SHP77 treated with DMSO at 0.1 percent for 48 hours (cell line): ENCODE data around the gene ARHGAP5.
"Not testable (repeated sequence)": the region's sequence is repeated elsewhere in the genome, so short reads cannot be mapped to it uniquely, and the experiment has no call there.

Source experiments
- DNase-seq: peaks from one replicate; lab custom pipeline; 2025; lab: John Stamatoyannopoulos, UW

The ARHGAP5 gene

DNA sequence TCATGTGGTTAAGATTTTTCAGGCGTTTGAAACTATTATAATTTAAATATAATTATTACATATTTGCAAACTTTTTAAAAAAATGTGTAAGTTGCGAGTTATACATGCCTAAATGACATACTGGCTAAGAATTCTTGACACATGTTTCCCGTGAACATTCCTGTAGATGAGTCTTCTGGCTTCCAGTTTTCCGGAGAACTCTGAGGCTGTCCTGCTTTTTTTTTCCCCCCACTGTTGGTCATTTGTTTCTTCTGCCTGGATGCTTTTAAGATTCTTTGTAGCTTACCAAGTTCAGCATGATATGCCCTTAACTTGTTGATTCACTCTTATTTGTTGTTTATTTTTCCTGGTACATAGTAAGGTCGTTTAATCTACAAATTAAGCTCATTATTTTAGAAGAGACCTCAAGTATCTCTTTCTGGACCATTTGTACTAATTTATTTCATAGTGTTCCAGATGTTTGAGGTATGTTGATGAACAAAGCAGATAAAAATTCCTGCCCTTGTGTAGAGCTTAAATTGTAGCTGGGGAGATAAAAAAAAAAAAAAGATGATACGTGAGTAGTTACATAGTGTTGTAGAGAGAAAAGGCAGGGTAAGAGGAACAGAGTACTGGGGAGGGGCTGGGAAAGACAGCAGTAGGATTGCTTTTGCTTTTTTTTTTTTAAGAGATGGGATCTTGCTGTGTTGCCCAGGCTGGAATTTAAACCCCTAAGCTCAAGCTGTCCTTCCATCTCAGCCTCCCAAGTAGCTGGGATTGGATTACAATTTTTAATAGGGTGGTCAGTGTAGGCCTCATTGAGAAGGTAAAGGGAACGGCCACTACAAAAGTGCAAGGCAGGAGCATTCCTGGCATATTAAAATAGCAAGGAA, 32.8 kb downstream of the ARHGAP5 start:
- no peak for DNase-seq

GRCh38 chr14:32110548-32110896, 33.4 kb downstream of the ARHGAP5 start:
- no peak for DNase-seq

- no peak for DNase-seq
Measured at GRCh38 chr14:32121536-32121935, 44.4 kb downstream of the ARHGAP5 start.

DNA sequence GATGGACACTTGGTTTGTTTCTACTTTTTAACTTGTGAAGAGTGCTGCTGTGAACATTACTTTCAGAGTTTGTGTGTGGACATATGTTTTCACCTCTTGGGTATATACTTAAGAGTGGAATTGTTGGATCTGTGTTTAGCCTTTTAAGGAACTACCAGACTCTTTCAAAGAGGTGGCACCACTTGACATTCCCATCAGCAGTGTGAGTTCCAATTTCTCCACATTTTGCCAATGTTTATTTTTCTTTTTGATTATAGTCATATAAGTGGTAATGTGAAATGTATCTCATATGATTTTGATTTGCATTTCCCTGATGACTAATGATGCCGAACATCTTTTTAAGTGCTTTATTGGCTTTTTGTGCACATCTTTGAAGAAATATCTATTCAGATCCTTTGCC, 44.8 kb downstream of the ARHGAP5 start:
- DNase-seq, result no peak

DNA sequence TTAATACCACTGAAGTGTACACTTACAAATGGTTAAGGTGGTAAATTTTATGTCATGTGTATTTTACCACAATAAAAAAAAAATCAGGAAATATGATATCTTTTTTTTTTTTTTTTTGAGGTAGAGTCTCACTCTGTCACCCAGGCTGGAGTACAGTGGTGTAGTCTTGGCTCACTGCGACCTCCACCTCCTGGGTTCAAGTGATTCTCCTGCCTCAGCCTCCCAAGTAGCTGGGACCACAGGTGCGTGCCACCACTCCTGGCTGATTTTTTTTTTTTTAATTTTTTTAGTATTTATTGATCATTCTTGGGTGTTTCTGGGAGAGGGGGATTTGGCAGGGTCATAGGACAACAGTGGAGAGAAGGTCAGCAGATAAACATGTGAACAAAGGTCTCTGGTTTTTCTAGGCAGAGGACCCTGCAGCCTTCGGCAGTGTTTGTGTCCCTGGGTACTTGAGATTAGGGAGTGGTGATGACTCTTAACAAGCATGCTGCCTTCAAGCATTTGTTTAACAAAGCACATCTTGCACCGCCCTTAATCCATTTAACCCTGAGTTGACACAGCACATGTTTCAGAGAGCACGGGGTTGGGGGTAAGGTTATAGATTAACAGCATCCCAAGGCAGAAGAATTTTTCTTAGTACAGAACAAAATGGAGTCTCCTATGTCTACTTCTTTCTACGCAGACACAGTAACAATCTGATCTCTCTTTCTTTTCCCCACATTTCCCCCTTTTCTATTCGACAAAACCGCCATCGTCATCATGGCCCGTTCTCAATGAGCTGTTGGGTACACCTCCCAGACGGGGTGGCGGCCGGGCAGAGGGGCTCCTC, 50.0 kb downstream of the ARHGAP5 start:
- not testable (repeated sequence) for DNase-seq

DNA sequence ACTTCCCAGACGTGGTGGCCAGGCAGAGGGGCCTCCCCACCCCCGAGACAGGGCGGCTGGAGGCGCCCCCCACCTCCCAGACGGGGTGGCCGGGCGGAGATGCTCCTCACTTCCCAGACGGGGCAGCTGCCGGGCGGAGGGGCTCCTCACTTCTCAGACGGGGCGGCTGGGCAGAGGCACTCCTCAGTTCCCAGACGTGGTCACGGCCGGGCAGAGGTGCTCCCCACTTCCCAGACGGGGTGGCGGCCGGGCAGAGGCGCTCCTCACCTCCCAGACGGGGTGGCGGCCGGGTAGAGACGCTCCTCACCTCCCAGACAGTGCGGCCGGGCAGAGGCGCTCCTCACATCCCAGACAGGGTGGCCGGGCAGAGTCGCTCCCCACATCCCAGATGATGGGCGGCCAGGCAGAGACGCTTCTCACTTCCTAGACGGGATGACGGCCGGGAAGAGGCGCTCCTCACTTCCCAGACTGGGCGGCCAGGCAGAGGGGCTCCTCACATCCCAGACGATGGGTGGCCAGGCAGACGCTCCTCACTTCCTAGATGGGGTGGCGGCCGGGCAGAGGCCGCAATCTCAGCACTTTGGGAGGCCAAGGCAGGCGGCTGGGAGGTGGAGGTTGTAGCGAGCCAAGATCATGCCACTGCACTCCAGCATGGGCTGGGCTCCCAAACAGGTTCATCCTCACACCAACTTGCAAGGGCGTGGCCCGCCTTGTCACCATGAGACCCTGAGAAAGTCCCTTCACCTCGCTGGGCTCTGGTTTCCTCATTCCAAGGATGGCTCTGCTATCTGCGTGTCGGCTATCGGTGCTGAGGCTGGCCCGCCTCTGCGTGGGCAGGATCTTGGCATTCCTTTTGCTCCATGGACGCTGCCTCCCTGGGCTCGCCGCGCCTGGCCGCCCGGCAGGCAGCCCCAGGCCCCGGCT, 50.9 kb downstream of the ARHGAP5 start:
- DNase-seq, result not testable (repeated sequence)

- no peak for DNase-seq
Measured at GRCh38 chr14:32128703-32129102, 51.6 kb downstream of the ARHGAP5 start.

DNA sequence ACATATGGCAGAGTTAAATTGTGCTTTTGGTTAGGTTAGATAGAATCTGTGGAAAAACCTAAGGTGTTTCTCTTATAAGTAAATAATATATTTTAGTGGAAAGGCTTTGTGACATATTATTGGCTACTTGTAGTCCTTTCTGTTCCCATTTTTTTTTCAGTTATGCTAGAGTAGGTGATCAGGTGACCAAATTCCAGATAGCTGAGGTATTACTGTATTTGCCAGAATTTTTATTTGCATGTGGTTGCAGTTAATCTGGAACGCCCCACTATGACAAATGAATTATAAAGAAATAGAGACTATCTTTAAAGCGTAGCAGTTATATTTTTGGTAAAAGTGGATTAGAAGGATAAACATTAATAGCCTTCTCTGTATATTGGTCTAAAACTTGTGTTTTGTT, 52.0 kb downstream of the ARHGAP5 start:
- DNase-seq, result no peak

DNA sequence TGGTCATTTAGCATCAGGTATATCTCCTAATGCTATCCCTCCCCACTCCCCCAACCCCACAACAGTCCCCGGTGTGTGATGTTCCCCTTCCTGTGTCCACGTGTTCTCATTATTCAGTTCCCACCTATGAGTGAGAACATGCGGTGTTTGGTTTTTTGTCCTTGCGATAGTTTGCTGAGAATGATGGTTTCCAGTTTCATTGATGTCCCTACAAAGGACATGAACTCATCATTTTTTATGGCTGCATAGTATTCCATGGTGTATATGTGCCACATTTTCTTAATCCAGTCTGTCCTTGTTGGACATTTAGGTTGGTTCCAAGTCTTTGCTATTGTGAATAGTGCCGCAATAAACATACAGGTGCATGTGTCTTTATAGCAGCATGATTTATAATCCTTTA, 54.6 kb downstream of the ARHGAP5 start:
- not testable (repeated sequence) for DNase-seq

GRCh38 chr14:32134448-32135097, 57.5 kb downstream of the ARHGAP5 start:
- DNase-seq, result no peak

DNA sequence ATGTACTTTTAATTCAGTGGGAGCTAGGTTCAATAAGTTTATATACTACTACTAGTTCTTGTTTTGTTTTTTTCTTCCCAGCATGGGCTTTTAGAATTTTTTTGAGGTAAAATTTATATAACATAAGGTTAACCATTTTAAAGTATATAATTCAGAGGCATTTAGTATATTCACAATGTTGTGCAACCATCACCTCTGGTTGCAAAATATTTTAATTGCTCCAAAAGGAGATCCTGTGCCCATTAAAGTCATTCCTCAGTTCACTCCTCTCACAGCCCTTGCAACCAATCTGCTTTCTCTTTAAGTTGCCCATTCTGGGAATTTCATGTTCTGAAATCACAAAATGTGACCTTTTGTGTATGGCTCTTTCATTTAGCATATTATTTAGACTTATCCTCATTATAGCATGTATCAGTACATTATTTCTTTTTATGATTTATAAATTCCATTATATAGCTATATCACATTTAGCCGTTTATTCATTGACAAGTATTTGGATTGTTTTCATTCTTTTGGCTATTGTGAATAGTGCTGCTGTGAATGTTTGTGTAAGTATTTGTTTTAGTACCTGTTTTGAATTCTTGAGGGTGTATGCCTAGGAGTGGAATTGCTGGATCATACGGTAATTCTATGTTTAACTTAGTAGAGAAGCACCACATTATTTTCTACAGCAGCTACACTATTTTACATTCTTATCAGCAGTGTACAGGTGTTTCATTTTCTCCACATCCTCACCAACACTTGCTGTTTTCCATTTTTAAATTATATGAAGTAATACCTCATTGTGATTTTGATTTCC, 59.1 kb downstream of the ARHGAP5 start:
- no peak for DNase-seq

- DNase-seq, result no peak
Measured at GRCh38 chr14:32137313-32137712, 60.2 kb downstream of the ARHGAP5 start.

DNA sequence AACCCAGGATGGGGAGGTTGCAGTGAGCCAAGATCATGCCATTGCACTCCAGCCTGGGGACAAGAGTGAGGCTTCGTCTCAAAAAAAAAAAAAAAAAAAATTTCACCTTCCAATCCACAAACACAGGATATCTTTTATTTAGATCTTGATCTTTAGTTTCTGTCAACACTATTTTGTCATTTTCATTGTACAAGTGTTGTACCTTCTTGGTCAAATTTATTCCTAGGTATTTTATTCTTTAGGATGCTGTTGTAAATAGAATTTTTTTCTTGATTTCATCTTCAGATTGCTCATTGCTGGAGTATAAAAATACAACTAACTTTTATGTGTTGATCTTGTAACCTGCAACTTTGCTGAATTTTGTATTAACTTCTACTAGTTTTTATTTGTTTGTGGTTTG, 60.8 kb downstream of the ARHGAP5 start:
- no peak for DNase-seq

DNA sequence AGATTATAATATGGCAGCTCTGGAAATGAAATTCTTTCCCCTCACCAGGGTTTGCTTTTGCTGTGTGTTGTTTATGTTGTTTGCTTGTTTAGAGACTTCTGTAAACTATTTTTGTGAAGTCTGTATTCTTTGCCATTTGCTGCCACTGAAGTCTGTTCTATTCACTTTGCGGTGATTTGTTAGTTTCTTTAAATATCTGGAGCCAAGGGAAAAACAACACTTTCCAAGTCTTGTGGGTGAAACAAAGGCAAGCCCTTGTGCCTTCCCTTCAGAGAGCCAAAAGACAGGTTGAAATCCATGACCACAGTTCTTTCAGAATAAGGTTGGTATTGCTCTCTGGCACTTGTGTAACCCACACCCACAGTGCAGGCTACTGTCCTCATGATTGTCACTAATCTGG, 65.2 kb downstream of the ARHGAP5 start:
- DNase-seq, result no peak

DNA sequence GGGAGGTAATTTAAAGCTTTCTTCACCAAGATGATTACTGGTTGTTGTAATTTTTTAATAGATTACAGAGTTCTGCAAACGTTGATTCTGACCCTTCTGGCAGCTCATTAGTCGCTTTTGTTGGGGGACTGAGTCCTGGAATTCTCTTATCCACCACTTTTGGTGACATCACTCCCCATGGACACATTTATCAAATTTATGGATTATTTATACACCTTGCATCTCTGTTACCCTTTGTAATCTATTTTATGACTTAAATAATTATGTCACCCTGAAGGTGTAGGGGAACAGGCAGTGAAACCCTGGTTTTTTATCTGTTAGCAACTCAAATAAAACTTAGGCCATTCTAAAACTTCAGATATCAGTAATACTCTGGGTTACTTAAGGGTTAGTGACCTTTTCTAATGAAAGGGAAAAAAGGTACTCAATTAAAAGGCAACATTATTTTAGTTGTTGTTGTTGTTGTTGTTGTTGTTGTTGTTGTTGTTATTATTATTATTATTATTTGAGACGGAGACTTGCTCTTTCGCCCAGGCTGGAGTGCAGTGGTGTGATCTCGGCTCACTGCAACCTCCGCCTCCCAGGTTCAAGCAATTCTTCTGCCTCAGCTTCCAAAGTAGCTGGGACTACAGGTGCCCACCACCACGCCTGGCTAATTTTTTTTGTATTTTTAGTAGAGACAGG, 65.8 kb downstream of the ARHGAP5 start:
- DNase-seq, result no peak

- no peak for DNase-seq
Measured at GRCh38 chr14:32150392-32150791, 73.3 kb downstream of the ARHGAP5 start.

DNA sequence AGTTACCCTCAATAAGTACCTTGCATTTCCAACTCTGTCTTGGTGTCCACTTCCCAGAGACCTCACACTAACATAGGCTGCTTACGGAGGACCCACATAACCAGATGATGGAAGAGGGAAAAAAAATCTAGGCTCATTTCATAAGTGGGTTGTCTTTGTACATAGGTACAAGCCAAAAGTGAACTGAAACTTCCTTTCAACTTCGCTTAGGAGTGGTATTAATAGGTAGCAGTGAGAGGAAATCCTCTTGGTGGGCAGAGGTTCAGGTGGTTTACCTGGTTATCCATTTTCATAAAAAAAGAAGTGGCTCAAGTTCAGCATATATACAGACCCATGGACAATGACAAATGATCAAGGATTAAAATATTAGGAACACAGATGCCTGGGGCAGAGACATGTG, 88.9 kb downstream of the ARHGAP5 start:
- no peak for DNase-seq

DNA sequence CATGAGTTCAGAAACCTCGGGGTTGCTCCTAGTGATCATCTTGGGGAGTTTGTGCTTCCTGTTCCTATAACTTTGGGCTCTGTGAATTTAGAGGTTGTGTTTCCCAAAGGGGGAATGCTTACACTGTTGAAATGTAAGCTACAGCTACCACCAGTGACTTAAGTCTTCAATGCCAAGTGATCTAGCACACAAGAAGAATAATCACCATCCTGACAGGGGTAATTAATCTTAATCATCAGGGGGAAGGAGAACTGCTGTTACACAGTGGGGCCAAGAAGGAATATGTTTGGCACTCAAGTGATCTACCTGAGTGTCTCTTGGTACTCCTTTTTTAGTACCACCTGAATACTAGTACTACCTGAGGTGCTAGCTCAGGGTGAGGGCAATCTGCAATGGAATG, 89.8 kb downstream of the ARHGAP5 start:
- DNase-seq, result no peak

DNA sequence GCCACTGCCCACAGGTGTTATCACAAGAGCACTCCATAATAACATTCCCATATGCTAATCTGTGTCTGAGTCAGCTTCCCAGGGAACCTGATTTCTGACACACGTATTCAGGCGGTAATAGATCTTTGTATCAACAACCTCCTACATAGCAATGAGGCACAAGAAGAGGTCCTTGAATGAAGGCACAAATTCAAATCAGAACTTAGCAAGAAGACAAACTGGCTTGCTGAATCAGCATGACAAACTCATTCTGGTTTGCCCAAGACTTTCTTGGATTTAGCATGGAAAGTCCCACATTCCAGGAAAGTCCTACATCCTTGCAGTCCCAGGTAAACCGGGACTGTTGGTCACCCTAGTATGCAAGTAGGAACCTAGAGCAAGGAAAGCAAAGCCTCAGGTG, 90.8 kb downstream of the ARHGAP5 start:
- DNase-seq, result no peak

DNA sequence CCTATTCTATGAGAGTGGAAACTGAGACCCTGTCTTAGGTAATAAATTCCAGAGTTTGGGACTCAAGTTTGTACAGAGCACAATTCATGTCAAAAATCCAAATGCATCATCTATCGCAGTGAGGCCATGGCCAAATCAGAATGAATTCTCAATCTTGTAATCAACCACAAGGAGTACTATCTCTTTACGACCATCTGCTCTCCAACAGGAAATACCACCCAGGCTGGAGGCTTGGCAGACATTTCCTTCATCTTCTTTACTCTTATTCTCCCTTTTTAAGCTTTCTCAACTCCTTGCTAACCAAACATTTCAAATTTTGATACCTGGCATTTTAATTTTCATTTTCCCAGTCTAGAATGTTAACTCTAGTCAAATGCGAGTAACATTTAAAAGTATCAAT, 92.1 kb downstream of the ARHGAP5 start:
- DNase-seq, result no peak
